Muscle of leg (tissue), 11 donors: ENCODE measurements around the gene TM4SF20. TPM values are rescaled to one million over a fixed set of nuclear protein-coding genes. Genes with fewer than 3 reads are reported as not detected.
A peak's percentile ranks its signal among the peaks of the same experiment; 100 is the strongest.
"Not testable (repeated sequence)": the region's sequence is repeated elsewhere in the genome, so short reads cannot be mapped to it uniquely, and the experiment has no call there.

Experiments
- DNase-seq: peaks from one replicate; pipeline ENCODE4 v3.0.0; 2013
- H3K27ac ChIP-seq: one replicate; pipeline ENCODE4 v1.5.1; 2013; ENCODE audit warnings: mild to moderate bottlenecking, low read length, control low read depth
- H3K27me3 ChIP-seq: one replicate; pipeline ENCODE4 v1.6.1; 2013; ENCODE audit warnings: low read length; ENCODE audit not compliant: control insufficient read depth, insufficient read depth
- H3K36me3 ChIP-seq: one replicate; pipeline ENCODE4 v1.6.1; 2013; ENCODE audit warnings: low read length; ENCODE audit not compliant: control insufficient read depth, insufficient read depth
- H3K4me1 ChIP-seq: one replicate; pipeline ENCODE4 v1.6.1; 2013; ENCODE audit warnings: low read length; ENCODE audit not compliant: control insufficient read depth, insufficient read depth
- H3K4me3 ChIP-seq: one replicate; pipeline ENCODE4 v1.5.1; 2013; ENCODE audit warnings: low read length, control low read depth
- H3K9me3 ChIP-seq: replicated peaks from 2 replicates; pipeline ENCODE4 v1.6.1; 2013; ENCODE audit warnings: low read depth, low read length; ENCODE audit not compliant: control insufficient read depth
- WGBS: methylation state at CpG from one replicate; pipeline ENCODE4 v1.1.5; 2013; ENCODE audit warnings: missing lambda C conversion rate; ENCODE audit not compliant: insufficient coverage; 5-methylcytosine and 5-hydroxymethylcytosine counted together
- polyA plus RNA-seq, 8 donors: library from polyadenylated mRNA; unstranded; fragments of 120-200 nt; gene quantifications; one replicate each; pipeline versions ENCODE4 v1.2.1 to v1.2.3, GENCODE V29; 2013; ENCODE audit warnings: inconsistent platforms in 1 of 8, low replicate concordance in 1 of 8; ENCODE audit not compliant: insufficient read length in 8 of 8, insufficient read depth in 1 of 8
- total RNA-seq: library from RNA; stranded (reverse); fragments of 120-200 nt; gene quantifications from one replicate; pipeline ENCODE4 v1.2.4, GENCODE V29; 2013

The TM4SF20 gene
- total and polyA plus RNA-seq, 9 donors = 0.07 to 1.6 (median 0.40) TPM; not detected in 6

- no peak for DNase-seq
- WGBS = 80% methylated on average over 1 of the region's 3 CpGs
- Histone ChIP-seq H3K27ac (no peak overlapping the region), H3K9me3 (no peaks in the 10 kb centered on the region), H3K4me1 (no peaks in the 10 kb centered on the region), H3K36me3 (no peaks in the 10 kb centered on the region), H3K4me3 (no peak overlapping the region), H3K27me3 (no peaks in the 10 kb centered on the region)
These were observed 11.7 kb downstream of the TM4SF20 start for GRCh38 chr2:227367427-227367795.

- no peak overlapping the region for H3K4me3 ChIP-seq
- no peaks in the 10 kb centered on the region for H3K27me3 ChIP-seq
- no peaks in the 10 kb centered on the region for H3K4me1 ChIP-seq
- no peak overlapping the region for H3K27ac ChIP-seq
- H3K36me3 ChIP-seq = no peaks in the 10 kb centered on the region
- H3K9me3 ChIP-seq = no peaks in the 10 kb centered on the region
- 60% methylated on average over 2 of the region's 11 CpGs for WGBS
- peak; percentile 23 for DNase-seq
These were observed 12.2 kb downstream of the TM4SF20 start for GRCh38 chr2:227366769-227367426.

GRCh38 chr2:227365833-227366232 lies 13.3 kb downstream of the TM4SF20 start:
- no CpG with 5 or more reads among the region's 3 CpGs for WGBS
- Histone ChIP-seq H3K36me3 (peaks cover 2% of the 10 kb centered on the region), H3K27me3 (no peaks in the 10 kb centered on the region), H3K27ac (no peak overlapping the region), H3K4me3 (no peak overlapping the region), H3K4me1 (no peaks in the 10 kb centered on the region), H3K9me3 (no peaks in the 10 kb centered on the region)
- no peak for DNase-seq

- not testable (repeated sequence) for H3K4me1 ChIP-seq, H3K9me3 ChIP-seq, DNase-seq, H3K36me3 ChIP-seq, H3K4me3 ChIP-seq, H3K27me3 ChIP-seq, H3K27ac ChIP-seq
- 96% methylated on average over 6 of the region's 11 CpGs for WGBS
These were observed 14.4 kb downstream of the TM4SF20 start for GRCh38 chr2:227364585-227365263.

- Histone ChIP-seq H3K27me3 (no peaks in the 10 kb centered on the region), H3K4me3 (no peak overlapping the region), H3K27ac (no peak overlapping the region), H3K9me3 (no peaks in the 10 kb centered on the region), H3K36me3 (peaks cover 6% of the 10 kb centered on the region), H3K4me1 (no peaks in the 10 kb centered on the region)
- 95% methylated on average over 3 of the region's 6 CpGs for WGBS
- no peak for DNase-seq
These were observed 15.3 kb downstream of the TM4SF20 start for GRCh38 chr2:227363756-227364155.

GRCh38 chr2:227360351-227360750 lies 18.8 kb downstream of the TM4SF20 start:
- H3K4me3 ChIP-seq = no peak overlapping the region
- DNase-seq = no peak
- peaks cover 25% of the 10 kb centered on the region for H3K36me3 ChIP-seq
- no peak overlapping the region for H3K27ac ChIP-seq
- no peaks in the 10 kb centered on the region for H3K4me1 ChIP-seq
- WGBS = 72% methylated on average over 3 of the region's 5 CpGs
- no peaks in the 10 kb centered on the region for H3K27me3 ChIP-seq
- no peaks in the 10 kb centered on the region for H3K9me3 ChIP-seq

GRCh38 chr2:227351639-227352038 lies 27.5 kb downstream of the TM4SF20 start:
- WGBS = 82% methylated on average over 3 of the region's 4 CpGs
- H3K27ac ChIP-seq = no peak overlapping the region
- H3K9me3 ChIP-seq = no peaks in the 10 kb centered on the region
- H3K4me3 ChIP-seq = no peak overlapping the region
- H3K4me1 ChIP-seq = no peaks in the 10 kb centered on the region
- H3K27me3 ChIP-seq = no peaks in the 10 kb centered on the region
- DNase-seq = no peak
- peaks cover 16% of the 10 kb centered on the region for H3K36me3 ChIP-seq

GRCh38 chr2:227349989-227350612 lies 29.0 kb downstream of the TM4SF20 start:
- Histone ChIP-seq H3K4me1 (no peaks in the 10 kb centered on the region), H3K9me3 (no peaks in the 10 kb centered on the region), H3K27me3 (no peaks in the 10 kb centered on the region), H3K27ac (no peak overlapping the region), H3K36me3 (peaks cover 9% of the 10 kb centered on the region), H3K4me3 (no peak overlapping the region)
- WGBS = no CpG with 5 or more reads among the region's 7 CpGs
- DNase-seq = no peak

GRCh38 chr2:227348324-227348723 lies 30.8 kb downstream of the TM4SF20 start:
- Histone ChIP-seq H3K27ac (no peak overlapping the region), H3K27me3 (no peaks in the 10 kb centered on the region), H3K9me3 (no peaks in the 10 kb centered on the region), H3K36me3 (peaks cover 9% of the 10 kb centered on the region), H3K4me1 (no peaks in the 10 kb centered on the region), H3K4me3 (no peak overlapping the region)
- 100% methylated on average over 1 of the region's 2 CpGs for WGBS
- no peak for DNase-seq

GRCh38 chr2:227347117-227347516 lies 32.0 kb downstream of the TM4SF20 start:
- Histone ChIP-seq H3K9me3 (no peaks in the 10 kb centered on the region), H3K27me3 (no peaks in the 10 kb centered on the region), H3K36me3 (peaks cover 6% of the 10 kb centered on the region), H3K27ac (no peak overlapping the region), H3K4me1 (no peaks in the 10 kb centered on the region), H3K4me3 (no peak overlapping the region)
- 80% methylated on average over 1 of the region's 7 CpGs for WGBS
- DNase-seq = no peak
